CD4-positive, alpha-beta T cell treated with Interleukin-6 at 100 ng/mL for 8 hours (primary cell): Measurements from ENCODE around the gene DIS3.
A peak's percentile ranks its signal among the peaks of the same experiment; 100 is the strongest.
"Not testable (repeated sequence)": the region's sequence is repeated elsewhere in the genome, so short reads cannot be mapped to it uniquely, and the experiment has no call there.

Source experiments
- DNase-seq: peaks from one replicate; pipeline ENCODE4 v3.0.0-alpha.2; 2020; ENCODE audit warnings: mixed read lengths, low spot score

Gene DIS3

DNA sequence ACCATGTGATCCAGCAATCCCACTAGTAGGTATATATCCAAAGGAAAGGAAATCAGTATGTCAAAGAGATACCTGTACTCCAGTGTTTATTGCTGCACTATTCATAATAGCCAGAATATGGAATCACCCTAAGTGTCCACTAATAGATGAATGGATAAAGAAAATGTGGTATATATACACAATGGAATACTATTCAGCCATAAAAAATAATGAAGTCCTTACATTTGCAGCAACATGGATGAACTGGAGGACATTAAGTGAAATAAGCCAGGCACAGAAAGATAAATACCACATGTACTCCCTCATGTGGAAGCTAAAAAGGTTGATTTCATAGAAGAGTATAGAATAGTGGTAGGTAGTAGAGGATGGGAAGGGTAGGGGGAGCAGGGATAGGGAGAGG lies 30.5 kb downstream of the DIS3 start:
- DNase-seq = no peak

- no peak for DNase-seq
Measured at GRCh38 chr13:72745260-72745659, 36.4 kb downstream of the DIS3 start.

DNA sequence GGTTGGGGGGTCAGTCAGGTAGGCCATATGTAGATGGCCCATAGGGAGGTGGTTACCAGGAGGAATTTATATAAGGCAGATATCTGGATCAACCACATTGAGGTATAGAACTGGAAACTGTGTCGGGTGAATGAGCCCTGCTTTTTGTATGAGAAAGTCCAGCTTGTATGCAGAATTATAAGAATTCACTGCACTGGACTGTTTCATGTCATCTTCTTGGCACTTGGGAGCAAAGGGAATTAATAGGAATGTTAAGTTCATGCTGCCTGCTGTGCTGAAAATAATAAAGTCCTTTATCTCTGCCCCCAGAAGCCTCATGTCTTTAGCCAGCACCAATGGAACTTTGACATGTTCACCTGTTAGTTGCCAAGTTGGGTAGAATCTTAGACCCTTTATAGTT lies 41.7 kb downstream of the DIS3 start:
- DNase-seq = no peak

- DNase-seq = no peak
Measured at GRCh38 chr13:72737033-72737432, 44.7 kb downstream of the DIS3 start.

DNA sequence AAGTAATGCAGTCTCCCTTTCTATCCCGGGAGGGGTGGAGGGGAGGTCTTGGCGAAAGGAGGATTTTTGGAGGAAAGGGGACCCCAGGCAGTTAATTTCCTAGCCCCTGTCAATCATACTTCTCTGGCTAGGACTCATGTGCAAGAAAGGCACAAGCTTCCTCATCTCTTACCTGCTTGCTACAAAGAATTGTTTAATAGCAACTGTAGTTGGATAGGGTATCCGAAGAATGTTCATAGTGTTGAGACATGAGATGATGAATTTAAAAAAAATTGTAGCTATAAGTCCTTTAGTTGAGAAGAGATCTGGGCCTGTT lies 53.5 kb downstream of the DIS3 start:
- DNase-seq = no peak

DNA sequence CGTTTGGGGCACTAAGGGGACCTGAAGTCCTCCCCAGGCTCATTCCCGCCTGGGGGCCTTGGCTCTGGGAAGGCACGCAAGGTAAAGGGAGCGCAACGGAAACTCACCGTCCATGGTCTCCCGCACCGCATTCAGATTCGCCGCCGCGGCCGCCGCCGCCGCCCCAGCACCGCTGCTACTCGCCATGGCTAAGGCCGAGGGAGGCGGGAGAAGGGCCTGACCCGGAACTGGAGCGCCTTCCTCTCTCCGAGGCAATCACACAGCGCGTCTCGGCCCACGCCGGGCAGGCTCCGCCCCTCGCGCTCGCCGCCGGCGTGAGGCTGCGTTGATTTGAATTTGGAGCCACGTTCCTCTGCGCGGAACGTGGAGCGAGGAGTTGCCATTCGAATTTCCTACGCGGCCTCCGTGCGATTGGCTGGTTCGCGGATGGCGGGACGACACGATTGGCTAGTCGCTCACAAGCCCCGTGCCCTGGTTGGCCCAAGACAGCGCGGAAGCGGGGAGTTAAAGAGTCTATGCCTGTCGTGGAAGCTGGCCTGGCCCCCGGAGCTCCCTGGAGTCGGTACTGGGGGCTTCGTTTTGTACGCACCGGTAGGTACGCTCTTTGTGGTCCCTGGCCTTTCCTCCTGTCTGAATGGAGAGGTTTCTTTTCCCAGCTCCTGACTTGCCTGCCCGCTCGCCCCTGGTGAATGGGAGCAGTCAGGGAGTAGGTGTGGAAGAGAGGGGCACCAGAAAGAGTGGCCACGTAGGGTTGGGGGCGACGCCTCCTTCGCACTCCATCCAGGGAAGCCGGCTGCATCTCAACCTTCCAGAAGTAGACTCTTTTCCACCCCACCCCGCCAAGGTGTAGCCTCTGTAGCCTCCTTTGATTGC lies 54.0 kb downstream of the DIS3 start, which contains the start of the genes BORA and MZT1:
Gene BORA, plus strand, starts transcription at position 507 of the 873 bp plus-strand sequence. CDS start 1,018 bp downstream, outside the sequence.
Gene MZT1, minus strand, starts transcription at position 213 of the 873 bp plus-strand sequence. Its CDS starts 27 bp downstream, at position 186.
- DNase-seq = peak; percentile 94

DNA sequence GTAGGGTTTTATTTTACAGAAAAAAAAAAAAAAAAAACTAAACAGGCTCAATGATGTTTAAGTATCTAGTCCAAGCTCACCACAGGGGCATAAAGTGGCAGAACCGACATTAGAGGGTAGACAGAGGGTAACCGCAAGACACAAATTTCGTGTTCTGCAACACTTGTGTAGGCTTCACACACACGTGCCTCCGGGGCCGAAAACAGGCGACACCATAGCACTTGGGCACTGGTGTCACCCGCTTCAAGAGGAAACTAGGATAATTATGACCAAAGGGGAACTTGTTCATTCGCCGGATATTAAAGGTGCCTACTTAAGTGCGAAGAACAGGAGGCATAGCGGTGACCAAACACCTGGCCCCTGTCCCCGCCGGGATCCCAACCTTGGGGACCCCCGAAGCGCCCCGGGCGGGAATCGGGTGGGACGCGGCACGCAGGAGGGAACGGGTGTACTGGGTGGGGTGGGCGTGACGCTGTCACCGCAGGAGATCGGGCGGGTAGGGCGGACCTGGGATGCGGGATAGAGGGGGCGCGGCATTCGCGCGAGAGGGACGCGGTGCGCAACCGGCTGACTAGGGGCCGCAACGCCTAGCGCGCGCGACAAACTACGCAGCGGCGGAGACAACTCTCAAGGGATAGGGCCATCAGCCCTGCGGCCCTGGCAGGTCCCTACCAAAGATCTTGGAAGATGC lies 54.8 kb downstream of the DIS3 start:
- DNase-seq = peak; percentile 9

GRCh38 chr13:72726185-72726584 lies 55.5 kb downstream of the DIS3 start:
- DNase-seq = not testable (repeated sequence)

DNA sequence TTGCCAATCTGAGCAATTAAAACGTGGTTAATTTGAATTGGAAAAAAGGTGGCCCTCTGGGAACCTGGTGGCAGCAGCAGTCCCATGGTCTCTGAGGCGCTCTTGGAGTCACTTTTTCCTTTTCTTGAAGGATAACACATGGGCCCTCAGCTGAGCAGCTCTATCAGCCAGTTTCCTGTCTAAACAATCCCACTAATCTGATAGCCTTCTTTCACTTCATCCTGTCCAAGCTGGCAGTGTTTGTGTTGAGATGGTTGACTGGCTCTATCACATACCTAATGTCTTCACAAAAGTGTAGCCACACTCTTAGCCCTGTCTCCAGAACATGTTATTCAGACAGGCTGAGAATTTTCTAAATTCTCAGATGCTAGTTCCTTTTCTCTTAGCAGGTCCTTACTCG lies 64.9 kb downstream of the DIS3 start:
- no peak for DNase-seq
